SKM-1 (cell line): ENCODE data around the gene RBM19.

Experiments used
- DNase-seq: peaks from one replicate; lab custom pipeline; 2025; ENCODE audit not compliant: unreplicated experiment; lab: John Stamatoyannopoulos, UW

The RBM19 gene

DNA sequence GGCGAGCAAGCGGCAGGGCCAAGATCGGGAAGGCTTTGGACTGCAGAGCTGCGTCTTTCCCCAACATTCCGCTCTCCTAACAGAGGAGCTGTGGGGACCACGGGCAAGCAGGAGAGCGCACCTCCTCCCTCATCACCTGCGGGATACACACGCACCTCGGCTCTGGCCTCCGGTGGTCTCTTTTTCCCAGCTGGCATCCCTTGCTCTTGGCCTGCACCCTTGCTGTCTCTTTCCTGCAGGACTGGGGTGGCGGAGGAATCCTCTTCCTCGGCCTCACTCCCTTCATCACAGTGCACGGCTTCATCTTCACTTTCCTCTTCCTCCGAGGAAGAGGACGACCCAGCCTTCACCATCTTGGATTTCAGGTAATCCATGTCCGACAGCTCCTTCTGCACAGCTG is 8.5 kb downstream of the RBM19 start:
- DNase-seq: no peak

DNA sequence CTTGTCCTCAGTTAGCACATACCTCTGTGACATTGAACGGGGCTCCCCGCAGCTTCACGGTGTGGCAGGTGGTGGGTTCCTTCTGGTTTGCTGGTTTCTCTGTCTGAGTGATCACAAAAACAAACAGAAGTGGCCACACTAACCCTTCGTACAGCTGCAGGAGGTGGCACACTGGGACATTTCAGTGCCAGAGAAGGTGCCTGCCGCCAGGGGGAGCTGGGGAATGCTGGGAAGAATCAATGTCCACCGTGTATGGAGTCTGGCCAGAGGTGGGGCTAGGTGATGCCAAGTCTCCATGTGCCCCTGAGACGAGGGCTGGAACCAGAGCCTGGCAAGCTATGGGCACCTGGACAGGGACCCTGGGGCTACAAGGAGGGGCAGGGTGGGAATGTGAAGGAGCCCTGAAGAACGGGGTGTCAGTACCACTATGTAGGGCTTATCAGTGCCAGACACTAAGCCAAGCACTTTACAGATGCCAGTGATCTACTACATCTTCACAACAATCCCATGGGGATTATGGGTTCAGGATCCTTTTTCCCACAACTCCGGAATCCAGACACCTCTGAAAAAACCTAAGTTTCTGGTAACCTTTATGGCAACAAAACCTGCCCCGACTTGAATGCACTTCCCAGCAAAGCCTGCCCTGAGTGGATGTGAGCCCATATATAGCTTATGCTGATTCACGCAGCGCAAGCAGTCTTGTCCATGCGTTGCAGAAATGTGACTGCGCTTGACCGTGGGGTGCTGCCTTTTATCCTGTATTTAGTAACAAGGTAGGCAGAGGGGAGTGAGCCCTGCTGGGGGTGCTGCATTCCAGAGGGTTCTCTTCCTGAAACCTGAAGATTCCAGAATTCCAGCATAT is 10.8 kb downstream of the RBM19 start:
- DNase-seq: no peak

DNA sequence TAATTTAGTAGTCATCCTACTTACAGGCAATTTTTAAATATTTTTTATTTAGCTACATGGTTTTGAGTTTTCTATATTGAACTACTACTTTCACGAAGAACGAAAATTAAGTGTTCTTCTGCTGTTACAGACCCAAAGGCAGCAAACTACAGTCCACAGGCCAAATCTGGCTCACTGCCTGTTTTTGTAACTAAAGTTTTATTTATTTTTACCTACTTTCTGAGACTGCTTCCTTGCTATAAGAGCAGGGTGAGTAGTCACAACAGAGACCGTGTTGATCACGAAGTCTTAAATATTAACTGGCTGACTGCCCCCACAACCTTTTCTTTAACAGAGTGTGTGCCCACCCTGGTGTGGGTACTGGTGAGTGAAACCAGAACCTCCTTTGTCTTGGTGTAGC is 11.6 kb downstream of the RBM19 start:
- DNase-seq: no peak

DNA sequence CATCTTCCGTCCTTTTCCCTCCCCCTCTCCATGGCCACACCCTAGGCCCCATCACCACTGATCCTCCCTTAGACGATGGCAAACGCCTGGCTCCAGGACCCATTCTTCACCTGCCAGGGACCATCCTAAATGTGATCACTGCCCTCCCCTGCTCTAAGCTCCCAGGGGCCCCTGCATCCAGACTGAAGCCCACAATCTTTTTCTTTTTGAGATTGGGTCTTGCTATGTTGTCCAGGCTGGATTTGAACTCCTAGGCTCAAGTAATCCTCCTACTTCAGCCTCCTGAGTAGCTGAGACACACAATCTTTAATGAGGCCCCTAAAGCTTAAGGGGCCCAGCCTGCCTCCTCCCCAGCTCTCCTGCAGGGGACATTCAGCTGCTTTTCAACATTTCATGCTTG is 15.3 kb downstream of the RBM19 start:
- DNase-seq: no peak

DNA sequence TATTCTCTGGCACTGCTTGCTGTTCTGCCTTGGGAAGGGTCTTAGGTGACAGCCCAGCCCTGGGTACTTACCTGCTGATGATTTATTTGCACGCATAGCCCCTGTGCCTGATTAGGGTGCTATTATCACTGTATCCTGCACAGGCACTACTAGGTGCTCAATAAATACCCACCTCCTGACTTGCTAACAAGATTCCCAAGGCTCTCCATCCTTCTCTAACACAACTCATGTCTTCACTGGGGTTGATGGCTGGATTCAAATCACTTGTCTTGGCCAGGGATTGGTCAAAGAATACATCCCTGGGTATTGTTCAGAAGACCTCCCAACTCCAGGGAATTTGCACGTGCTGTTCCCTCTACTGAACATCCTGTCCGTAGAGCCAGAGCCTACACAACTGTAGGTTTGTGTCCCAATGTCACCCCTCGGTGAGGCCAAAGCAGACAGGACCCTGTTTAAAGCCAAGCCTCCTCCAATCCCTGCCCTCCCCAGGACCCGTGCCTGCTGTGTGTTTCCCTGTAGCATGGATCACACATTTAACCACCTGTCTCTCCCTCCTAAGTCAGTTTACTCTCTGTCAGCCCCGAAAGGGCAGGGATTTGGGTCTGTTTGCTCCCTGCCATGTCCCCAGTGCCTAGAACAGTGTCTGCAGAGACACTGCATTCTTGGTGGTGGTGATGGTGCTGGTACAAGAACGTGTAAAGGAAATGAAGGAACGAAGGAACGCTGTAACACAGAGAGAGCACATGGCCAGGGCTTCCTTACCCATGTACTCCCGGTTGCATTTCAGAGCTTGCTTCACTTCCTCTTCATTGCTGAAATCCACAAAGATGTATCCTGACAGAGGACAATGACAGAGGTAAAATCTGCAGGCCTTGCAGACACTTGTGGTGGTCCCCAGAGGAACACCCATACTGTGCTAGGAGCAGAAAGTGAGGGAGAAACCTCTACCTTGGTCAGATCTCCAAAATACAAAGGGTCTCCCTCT is 16.5 kb downstream of the RBM19 start:
- peak; percentile 9 for DNase-seq

DNA sequence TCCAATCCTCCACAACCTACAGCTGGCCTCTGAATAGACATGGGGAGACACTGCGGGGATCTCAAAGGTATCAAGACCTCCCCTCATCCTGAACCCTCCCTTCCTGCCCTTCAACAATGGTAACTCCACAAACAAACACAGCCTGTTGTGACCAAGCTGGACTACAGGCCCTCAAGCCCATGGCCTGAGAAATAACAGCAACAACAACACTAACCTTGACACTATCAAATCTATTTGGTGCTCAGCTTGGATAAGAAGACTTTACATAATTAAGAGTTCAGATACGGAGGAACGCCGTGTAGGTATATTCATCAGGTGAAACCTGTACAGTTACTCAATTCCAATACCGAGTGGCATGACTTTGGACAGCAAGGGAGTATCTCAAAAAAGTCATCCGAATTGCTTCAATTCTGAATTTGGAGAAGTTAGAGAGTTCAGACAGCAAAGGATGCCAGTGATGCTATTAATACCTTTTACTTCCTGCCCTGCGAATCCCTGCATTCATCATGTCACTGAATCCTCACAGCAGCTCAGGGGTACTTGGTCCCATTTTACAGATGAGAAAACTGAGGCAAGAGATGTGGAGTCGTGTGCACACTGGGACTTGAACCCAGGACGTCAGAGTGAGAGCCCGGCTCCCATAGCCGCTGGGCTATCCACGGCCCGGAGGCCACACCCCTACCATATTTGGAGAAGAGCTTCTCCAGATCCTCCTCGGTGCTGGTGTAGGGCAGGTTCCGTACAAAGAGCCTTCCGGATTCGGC is 17.8 kb downstream of the RBM19 start:
- no peak for DNase-seq

DNA sequence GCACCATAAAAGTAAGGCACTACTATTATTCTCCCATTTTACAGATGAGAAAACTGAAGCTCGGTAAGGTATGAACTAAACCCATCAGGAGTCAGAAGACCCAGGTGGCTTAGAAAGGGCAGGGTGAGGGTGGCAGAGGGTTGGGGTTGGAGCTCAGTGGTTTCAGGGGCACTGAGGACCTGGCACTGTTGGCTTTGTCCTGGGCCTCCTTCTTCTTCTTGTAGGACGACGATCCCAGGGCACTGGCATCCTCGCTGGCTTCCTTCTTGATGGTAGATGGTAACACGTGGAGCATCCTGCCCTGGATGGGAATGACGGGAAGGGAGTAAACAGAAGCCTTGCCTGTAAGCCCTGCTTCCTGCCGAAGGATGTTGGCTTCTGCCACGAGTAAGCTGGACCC is 19.9 kb downstream of the RBM19 start:
- DNase-seq: no peak

DNA sequence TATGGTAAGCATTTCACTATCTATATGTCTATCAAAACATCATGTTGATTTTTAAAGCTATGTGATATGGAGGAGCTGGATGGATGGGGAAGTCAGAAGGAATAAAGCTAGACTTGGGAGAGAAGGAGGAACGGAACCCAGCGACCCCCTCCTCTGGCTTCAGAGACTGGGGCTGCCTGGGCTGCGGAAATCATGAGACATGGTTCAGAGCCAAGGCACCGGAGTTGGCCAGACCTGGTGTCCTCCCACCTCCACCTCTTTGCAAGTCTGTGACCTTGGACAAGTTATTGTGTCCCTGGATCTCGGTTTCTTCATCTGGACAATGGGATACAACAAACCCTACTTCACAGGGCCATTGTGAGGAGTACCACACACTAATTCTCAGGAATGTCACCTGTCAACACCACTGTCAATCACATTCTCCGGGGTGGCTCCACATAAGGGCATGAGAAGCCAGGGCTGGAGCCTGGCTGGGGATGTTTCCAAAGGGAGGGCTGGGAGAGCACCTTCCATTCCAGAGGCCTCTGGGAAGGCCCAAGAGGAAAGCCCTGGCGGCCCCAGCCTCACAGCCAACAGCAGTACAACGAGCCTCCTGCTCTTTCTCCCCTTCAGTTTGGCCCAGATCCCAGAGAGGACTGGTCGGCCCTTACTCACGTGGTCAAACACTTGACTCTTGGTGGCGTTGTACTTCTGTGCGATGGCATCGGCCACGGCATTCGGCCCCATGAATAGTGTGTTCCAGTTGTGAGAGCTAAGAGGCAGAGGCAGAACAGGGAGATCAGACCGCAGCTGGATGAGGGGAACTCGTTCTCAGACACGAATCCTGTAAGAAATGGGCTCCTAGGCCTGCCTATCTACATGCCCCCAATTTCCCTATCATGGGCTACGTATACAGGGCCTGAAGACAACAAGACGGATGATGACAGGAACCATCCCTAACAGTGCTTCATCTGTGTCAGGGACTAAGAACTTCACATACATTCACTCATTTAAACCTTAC is 20.7 kb downstream of the RBM19 start:
- no peak for DNase-seq

DNA sequence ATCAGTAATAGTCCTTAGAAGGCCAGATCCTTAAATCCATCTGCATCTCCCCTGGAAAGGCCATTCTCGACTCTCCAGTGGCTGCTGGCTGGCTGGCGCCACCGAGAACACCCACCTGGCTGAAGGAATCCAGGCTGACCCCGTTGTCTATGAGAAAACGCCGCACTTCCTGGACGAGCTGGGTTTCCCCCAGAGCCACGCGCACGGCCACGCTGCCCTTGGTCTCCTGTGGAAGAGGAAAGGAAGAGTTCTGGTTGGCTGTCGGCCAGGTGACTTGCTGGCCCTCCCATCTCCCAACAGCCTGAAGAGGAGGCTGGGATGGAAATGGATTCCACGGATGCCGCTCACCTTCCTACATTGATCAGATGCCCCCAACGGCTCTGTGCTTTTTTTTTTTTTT is 23.9 kb downstream of the RBM19 start:
- DNase-seq: no peak

DNA sequence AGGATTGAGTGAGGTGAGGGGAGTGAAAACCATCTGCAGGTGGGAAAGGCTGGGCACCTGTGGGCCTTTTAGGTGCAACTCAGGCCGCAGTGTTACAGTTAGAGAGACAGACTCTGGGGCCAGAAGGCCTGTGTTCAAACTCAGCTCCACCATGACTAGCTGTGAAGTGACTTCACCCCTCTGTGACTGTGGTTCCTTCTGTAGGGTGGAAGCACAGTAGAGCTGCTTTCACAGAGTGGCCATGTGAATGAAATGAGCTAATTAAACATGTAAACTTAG is 25.0 kb downstream of the RBM19 start:
- no peak for DNase-seq

DNA sequence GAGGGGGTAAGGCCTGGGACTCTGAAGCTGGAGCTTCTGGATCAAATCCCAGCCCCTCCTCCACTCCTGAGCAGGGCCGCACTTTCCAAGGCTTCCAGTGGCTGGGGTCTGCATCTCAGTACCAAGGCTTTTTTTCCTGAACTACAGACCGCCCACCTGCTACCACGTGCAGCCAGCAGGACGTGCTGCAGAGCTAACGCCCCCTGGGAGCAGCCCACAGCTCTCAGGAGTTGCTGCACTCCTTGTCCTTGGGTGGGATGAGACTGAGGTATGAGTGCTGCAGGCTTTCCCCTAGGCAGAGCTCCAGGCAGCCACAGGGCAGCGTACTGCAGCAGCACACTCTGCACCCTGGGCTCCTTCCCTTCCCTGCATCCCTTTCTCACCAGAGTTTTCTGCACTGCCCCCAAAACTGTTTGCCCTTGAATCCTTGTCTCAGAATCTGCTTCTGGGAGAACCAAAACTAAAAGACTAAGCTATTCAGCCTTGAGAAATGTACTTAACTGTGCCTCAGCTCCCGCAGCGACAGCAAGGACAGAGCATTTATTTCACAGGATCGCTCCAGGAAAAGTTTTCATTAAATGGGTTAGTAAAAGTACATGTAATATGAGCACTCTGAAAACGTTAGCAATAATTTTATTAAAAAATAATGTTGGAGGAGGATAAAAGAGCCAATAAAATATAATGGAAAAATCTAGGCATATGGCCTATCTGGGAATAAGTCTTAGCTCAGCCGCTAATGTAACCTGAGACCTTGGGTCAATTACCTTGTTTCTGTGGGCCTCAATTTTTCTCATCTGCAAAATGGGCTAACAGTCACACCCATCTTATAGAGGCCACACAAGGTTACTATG is 25.5 kb downstream of the RBM19 start:
- no peak for DNase-seq

DNA sequence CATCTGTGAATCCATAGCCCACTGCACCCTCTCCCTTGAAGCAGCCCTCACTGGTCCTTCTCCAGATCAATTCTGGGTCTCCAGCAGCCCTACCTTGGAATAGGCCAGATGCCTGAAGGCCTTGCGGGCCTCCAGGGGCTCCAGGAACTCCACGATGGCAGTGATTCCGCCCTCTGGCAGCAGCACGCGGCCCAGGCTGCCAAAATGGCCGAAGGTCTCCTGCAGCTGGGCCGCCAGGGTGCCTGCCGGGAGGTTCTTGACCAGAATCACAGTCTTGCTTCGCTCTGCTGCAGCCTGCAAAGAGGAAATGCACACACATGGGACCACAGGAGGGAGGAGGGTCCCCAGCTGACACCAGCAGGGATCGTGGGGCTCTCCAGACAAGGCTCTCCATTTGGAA is 26.3 kb downstream of the RBM19 start:
- no peak for DNase-seq

DNA sequence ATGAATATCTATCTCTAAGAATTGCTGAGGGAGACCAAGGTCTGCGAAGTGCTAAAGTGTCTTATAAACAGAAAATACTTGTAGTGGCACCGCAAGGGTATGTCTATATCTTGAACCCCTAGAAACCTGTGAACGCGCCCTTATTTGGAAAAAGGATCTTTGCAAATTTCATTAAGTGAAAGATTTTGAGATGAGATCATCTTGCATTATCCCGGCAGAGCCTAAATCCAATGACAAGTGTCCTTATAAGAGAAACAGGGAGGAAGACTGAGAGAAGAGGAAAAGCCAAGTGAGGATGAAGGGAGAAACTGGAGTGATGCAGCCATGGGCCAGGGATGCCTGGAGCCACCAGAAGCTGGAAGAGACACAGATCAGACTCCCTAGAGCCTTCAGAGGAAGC is 27.7 kb downstream of the RBM19 start:
- no peak for DNase-seq

DNA sequence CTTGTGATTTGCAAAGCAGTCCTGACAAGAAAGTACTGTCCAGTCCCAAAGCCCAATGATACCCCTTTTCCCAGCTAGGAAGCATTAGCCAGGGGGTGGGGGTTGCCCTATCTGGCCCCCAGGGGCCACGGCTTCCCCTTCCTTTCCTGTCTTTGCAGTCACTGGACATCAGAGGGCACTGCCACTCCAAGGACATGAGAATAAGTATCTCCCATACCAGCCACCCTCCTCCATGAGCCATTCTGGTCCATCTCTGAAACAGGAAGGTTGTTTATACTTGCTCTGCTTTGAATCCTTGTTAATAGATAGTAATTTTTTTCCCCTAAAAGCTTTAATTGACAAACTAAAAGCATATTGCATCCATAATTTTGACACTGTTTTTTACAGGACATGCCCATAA is 29.7 kb downstream of the RBM19 start:
- DNase-seq: no peak

DNA sequence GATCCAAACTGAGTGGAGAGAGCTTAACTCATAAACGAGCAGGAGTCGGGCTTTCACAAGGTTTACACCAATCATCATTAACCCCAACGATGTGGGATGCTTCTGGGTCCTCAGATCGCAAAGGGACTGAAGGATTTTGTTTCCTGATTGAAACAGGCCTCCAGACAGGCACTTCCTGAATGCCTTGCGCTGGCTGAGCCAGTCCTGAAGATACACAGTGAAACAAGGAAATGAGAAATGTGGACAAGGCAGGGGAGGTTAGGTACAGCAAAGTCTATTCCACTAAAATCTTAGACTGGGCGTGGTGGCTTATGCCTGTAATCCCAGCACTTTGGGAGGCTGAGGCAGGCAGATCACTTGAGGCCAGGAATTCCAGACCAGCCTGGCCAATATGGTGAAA is 30.7 kb downstream of the RBM19 start:
- no peak for DNase-seq

DNA sequence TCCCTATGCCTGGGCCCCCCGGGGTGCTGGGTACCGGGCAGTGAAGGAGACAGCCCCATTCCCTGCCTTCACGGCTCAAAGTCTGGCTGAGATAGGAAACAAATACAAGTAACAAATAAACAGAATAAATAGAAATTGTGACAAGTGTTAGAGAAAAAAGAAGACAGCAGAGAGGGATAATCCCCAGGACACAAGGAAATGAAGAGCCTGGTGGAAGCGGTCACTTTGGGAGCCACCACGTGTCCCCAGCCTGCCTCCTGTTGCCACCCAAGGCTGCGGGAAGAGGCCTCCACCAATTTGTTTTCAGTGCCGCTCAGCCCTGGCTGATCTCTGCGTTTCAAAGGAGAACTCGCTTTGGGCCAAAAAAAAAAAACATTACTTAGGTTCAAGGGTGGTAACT is 31.2 kb downstream of the RBM19 start:
- no peak for DNase-seq

DNA sequence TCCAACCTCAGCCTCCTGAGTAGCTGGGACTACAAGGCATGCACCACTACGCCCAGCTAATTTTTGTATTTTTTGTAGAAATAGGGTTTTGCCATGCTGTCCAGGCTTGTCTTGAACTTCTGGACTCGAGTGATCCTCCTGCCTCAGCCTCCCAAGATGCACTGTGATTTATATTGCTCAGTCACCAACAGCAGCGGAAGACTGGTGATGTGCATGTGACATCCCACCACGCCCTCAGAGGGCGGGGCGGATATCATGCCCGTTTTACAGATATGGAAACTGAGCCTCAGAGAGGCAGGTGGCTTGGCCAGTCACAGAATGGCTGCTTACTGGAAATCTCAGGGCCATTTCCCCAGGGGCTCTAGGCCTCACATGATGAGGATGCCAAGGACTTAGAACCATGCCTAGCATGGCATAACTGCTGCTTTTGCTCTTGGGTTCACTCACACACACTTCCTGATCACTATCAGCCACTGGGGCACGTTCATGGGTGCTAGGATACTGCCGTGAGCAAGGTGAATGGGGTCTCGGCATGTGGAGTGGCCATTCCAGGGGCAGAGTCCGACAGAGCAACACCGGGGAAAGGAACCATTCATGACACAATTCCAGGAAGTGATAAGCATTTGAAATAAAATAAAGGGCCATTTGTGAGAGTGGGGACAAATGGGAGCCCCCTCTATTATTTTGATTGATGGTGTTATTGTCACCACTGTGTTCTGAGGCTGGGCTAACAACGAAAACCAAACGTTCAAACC is 31.9 kb downstream of the RBM19 start:
- no peak for DNase-seq

DNA sequence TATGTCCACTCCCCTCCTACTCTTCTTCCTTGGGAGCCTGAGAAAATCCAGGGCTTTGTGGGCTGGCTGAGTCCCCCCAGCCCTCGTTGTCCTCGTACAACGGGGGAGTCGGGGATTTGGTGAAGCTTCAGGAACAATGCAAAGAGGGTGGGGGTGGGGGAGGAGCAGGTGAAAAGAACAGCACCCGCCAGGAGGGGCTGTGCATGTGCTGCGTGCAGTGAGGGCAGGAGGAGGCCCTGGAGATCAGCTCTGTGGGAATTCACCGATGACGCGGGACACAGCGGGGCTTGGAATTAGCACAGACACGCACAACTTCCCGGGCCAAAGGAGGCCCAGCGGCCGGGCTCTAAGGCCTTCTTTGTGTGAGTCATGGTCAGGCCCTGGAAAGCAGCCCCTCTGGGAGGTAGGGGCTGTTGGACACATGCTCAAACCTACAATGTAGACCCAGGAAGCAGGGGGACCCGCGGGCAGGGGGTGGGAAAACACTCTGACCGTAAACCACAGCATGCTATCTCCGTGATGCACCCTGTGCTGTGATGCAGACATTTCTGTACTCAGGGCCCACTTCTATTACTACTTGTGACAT is 32.8 kb downstream of the RBM19 start:
- no peak for DNase-seq
